Measurements from ENCODE around the gene BRWD1.

DNA sequence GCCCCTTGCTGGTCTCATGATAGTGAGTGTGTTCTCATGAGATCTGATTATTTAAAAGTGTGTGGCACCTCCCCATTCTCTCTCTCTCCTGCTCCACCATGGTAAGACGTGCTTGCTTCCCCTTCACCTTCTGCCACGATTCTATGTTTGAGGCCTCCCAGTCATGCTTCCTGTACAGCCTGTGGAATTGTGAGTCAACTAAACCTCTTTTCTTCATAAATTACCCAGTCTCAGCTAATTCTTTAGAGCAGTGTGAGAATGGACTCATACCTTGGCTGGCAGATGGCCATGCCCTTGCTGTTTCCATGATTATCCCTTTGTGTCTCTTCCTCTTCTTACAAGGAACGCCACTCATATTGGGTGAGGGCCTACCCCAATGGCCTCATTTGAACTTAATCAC, 170.5 kb downstream of the BRWD1 start:
- no peak for TF ChIP-seq PREB (CRISPR knock-in tag; IDR thresholded peaks at IDR 0.05; ENCODE audit: borderline replicate concordance)
- TF ChIP-seq, protein P1, sequence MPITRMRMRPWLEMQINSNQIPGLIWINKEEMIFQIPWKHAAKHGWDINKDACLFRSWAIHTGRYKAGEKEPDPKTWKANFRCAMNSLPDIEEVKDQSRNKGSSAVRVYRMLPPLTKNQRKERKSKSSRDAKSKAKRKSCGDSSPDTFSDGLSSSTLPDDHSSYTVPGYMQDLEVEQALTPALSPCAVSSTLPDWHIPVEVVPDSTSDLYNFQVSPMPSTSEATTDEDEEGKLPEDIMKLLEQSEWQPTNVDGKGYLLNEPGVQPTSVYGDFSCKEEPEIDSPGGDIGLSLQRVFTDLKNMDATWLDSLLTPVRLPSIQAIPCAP (CRISPR knock-in tag; IDR thresholded peaks at IDR 0.05), result no peak

Data from WTC11 (cell line).